Smooth muscle cell (in vitro differentiated cells): ENCODE results near the gene OR6B3. TPM values are rescaled to one million over a fixed set of nuclear protein-coding genes. Genes with fewer than 3 reads are reported as not detected.

ENCODE experiments used
- DNase-seq: peaks from one replicate; lab custom pipeline; 2025; ENCODE audit not compliant: unreplicated experiment; lab: John Stamatoyannopoulos, UW
- H2AFZ ChIP-seq: fragments of 200-600 bp; sonication (generic); 2 replicates; pipeline ENCODE4 v1.6.0; 2016; ENCODE audit warnings: antibody characterized with exemption, low read depth, mild to moderate bottlenecking
- H3F3A ChIP-seq: fragments of 200-600 bp; sonication (generic); 2 replicates; pipeline ENCODE4 v1.6.0; 2017; ENCODE audit warnings: antibody characterized with exemption, low read depth
- H3K27ac ChIP-seq: fragments of 200-600 bp; sonication (generic); 2 replicates; pipeline ENCODE4 v1.5.1; 2016; ENCODE audit warnings: low read depth, mild to moderate bottlenecking
- H3K27me3 ChIP-seq: fragments of 200-600 bp; sonication (generic); 2 replicates; pipeline ENCODE4 v1.6.1; 2016; ENCODE audit warnings: low read depth, mild to moderate bottlenecking
- H3K36me3 ChIP-seq: fragments of 200-600 bp; sonication (generic); 2 replicates; pipeline ENCODE4 v1.5.1; 2016; ENCODE audit warnings: low read depth
- H3K4me1 ChIP-seq: fragments of 200-600 bp; sonication (generic); 2 replicates; pipeline ENCODE4 v1.5.1; 2016; ENCODE audit warnings: low read depth
- H3K4me2 ChIP-seq: fragments of 200-600 bp; sonication (generic); 2 replicates; pipeline ENCODE4 v1.6.0; 2016; ENCODE audit warnings: mild to moderate bottlenecking
- H3K4me3 ChIP-seq: fragments of 200-600 bp; sonication (generic); 2 replicates; pipeline ENCODE4 v1.5.1; 2016; ENCODE audit warnings: mild to moderate bottlenecking
- H3K79me2 ChIP-seq: fragments of 200-600 bp; sonication (generic); 2 replicates; pipeline ENCODE4 v1.6.0; 2016; ENCODE audit warnings: low read depth, mild to moderate bottlenecking
- H3K9ac ChIP-seq: fragments of 200-600 bp; sonication (generic); 2 replicates; pipeline ENCODE4 v1.6.0; 2016; ENCODE audit warnings: low read depth
- H3K9me3 ChIP-seq: fragments of 200-600 bp; sonication (generic); replicated peaks from 2 replicates; pipeline ENCODE4 v1.5.1; 2016; ENCODE audit warnings: low read depth
- H4K20me1 ChIP-seq: fragments of 200-600 bp; sonication (generic); 2 replicates; pipeline ENCODE4 v1.6.0; 2016; ENCODE audit warnings: low read depth
- WGBS: methylation state at CpG from one replicate; pipeline ENCODE4 v1.1.7; 2016; ENCODE audit warnings: low lambda C conversion rate; 5-methylcytosine and 5-hydroxymethylcytosine counted together
- polyA plus RNA-seq: library from polyadenylated mRNA; unstranded; fragments of >200 nt; fragmentation: Nextera tagmentation; extraction: Ambion mirVana; gene quantifications from 2 replicates; pipeline ENCODE4 v1.2.1, GENCODE V29; 2016
- total RNA-seq: library from RNA; depleted of rRNA; stranded (reverse); fragments of >200 nt; gene quantifications from 2 replicates; pipeline ENCODE4 v1.2.3, GENCODE V29; 2014
- TF ChIP-seq, protein P1 (sequence below): fragments of 200-600 bp; sonication (generic); IDR thresholded peaks from 2 replicates; pipeline ENCODE4 v1.5.1; 2017; ENCODE audit warnings: borderline replicate concordance, mild to moderate bottlenecking, antibody characterized with exemption; ENCODE audit not compliant: insufficient read depth, poor library complexity, severe bottlenecking

OR6B3 gene
- total and polyA plus RNA-seq, 2 experiments from 2014 or later: not detected

DNA sequence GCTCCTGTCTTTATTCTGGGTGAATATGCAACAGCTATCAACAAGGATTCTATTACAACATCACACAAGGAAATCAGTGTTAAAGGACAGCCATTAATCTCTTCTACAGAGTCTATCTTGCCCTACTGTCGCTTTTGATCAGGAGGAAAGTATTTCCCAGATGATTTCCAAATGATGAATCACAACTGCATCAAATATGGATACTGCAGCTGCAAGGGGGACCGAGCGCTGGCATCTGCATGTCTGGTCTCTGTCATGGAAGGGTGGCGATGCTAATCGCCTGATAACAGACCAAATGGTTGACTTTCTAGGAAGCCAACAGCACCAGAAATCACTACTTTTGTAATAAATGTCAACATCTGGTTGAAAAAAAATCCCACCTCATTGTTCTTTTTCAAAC is 21.2 kb upstream of the OR6B3 start:
- WGBS: 65% methylated on average over 5 of the region's 5 CpGs

DNA sequence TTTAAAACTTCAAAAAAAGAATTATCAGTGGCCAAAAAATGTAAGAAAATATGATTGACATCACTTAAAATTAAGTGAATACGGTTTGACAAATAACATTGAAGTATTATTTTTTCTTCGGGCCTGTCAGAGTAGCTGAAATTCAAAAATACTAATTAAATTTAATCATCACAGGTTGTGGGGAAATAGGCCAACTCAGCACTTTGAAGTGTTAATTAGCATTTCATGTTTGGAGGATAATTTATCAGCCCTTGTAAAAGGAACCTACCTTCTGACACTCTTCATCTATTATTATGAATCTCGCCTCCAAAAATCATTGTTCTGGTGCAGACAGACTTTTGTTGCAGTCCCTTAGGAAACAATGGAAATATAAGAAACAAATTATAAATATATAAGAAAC is 17.6 kb upstream of the OR6B3 start:
- H3K4me2 ChIP-seq: no peak overlapping the region
- no peaks in the 10 kb centered on the region for H4K20me1 ChIP-seq
- no peak overlapping the region for H2AFZ ChIP-seq
- H3K36me3 ChIP-seq: no peaks in the 10 kb centered on the region
- H3K27ac ChIP-seq: no peak overlapping the region
- no peak for DNase-seq
- H3K79me2 ChIP-seq: no peaks in the 10 kb centered on the region
- H3K9ac ChIP-seq: no peak overlapping the region
- no peak overlapping the region for H3K4me3 ChIP-seq
- no peaks in the 10 kb centered on the region for H3F3A ChIP-seq
- no peaks in the 10 kb centered on the region for H3K9me3 ChIP-seq
- no peaks in the 10 kb centered on the region for H3K4me1 ChIP-seq
- TF ChIP-seq, protein P1, sequence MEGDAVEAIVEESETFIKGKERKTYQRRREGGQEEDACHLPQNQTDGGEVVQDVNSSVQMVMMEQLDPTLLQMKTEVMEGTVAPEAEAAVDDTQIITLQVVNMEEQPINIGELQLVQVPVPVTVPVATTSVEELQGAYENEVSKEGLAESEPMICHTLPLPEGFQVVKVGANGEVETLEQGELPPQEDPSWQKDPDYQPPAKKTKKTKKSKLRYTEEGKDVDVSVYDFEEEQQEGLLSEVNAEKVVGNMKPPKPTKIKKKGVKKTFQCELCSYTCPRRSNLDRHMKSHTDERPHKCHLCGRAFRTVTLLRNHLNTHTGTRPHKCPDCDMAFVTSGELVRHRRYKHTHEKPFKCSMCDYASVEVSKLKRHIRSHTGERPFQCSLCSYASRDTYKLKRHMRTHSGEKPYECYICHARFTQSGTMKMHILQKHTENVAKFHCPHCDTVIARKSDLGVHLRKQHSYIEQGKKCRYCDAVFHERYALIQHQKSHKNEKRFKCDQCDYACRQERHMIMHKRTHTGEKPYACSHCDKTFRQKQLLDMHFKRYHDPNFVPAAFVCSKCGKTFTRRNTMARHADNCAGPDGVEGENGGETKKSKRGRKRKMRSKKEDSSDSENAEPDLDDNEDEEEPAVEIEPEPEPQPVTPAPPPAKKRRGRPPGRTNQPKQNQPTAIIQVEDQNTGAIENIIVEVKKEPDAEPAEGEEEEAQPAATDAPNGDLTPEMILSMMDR: no peak
- no peaks in the 10 kb centered on the region for H3K27me3 ChIP-seq
- WGBS: 90% methylated on average over 3 of the region's 3 CpGs

More for the DNA sequence above, 21.2 kb upstream of the OR6B3 start:
- H3K79me2 ChIP-seq: no peaks in the 10 kb centered on the region
- H3K4me3 ChIP-seq: no peak overlapping the region
- no peak overlapping the region for H3K27ac ChIP-seq
- TF ChIP-seq, protein P1: no peak
- DNase-seq: no peak
- H3K36me3 ChIP-seq: no peaks in the 10 kb centered on the region
- H3K27me3 ChIP-seq: no peaks in the 10 kb centered on the region
- H3F3A ChIP-seq: no peaks in the 10 kb centered on the region
- no peaks in the 10 kb centered on the region for H3K4me1 ChIP-seq
- H2AFZ ChIP-seq: no peak overlapping the region
- H4K20me1 ChIP-seq: no peaks in the 10 kb centered on the region
- H3K9me3 ChIP-seq: peaks cover 8% of the 10 kb centered on the region
- no peak overlapping the region for H3K4me2 ChIP-seq
- no peak overlapping the region for H3K9ac ChIP-seq

DNA sequence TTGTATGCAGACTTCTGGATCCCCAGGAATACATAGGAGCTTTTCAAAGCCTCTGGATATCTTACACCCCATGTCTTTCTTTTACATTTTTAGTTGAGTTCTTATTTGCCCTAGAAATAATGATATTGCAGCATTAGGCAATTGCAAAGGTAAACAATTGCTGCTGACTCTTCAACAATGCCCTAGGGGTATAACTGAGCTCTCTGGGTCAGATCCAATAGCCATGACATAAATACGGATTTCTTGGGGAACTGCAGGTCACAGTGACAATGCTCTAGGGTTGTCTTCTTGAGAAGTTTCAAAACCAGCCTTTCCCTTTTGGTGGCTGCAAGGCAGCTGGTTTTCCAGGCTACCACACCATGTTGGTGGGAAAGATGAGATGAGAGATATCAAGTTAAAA is 16.5 kb upstream of the OR6B3 start:
- H3K4me1 ChIP-seq: no peaks in the 10 kb centered on the region
- H3K4me3 ChIP-seq: no peak overlapping the region
- H3K27ac ChIP-seq: no peak overlapping the region
- H3K4me2 ChIP-seq: no peak overlapping the region
- H3K9ac ChIP-seq: no peak overlapping the region
- H3K9me3 ChIP-seq: no peaks in the 10 kb centered on the region
- no peak overlapping the region for H2AFZ ChIP-seq
- no peaks in the 10 kb centered on the region for H3F3A ChIP-seq
- 84% methylated on average over 1 of the region's 1 CpG for WGBS
- DNase-seq: no peak
- no peaks in the 10 kb centered on the region for H3K36me3 ChIP-seq
- no peaks in the 10 kb centered on the region for H4K20me1 ChIP-seq
- H3K79me2 ChIP-seq: no peaks in the 10 kb centered on the region
- TF ChIP-seq, protein P1: no peak
- H3K27me3 ChIP-seq: no peaks in the 10 kb centered on the region

DNA sequence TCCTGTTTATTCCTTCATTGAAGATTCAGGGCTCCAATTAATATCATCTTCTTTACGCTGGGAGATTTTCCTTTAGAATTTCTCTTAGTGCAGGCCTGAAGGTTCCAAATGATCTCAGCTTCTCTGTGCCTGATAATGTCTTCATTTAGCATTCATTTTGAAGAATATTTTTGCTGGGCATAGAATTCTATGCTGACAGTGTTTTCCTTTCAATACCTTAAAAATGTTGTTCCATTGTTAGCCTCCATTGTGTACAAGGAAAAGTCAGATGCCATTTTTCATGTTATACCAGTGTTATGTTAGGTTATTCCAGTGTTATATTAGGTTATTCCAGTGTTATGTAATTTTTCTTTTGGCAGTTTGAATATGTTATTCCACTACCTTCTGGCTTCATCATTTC is 14.9 kb upstream of the OR6B3 start:
- no peak for DNase-seq
- H4K20me1 ChIP-seq: no peaks in the 10 kb centered on the region
- no peak overlapping the region for H2AFZ ChIP-seq
- H3K9me3 ChIP-seq: no peaks in the 10 kb centered on the region
- no peak overlapping the region for H3K4me2 ChIP-seq
- H3K9ac ChIP-seq: no peak overlapping the region
- H3K4me3 ChIP-seq: no peak overlapping the region
- TF ChIP-seq, protein P1: no peak
- no peak overlapping the region for H3K27ac ChIP-seq
- H3K79me2 ChIP-seq: no peaks in the 10 kb centered on the region
- no peaks in the 10 kb centered on the region for H3K4me1 ChIP-seq
- no peaks in the 10 kb centered on the region for H3K36me3 ChIP-seq
- no peaks in the 10 kb centered on the region for H3F3A ChIP-seq
- WGBS: 93% methylated on average over 1 of the region's 1 CpG
- H3K27me3 ChIP-seq: peaks cover 10% of the 10 kb centered on the region
